ENCODE measurements around the gene CORIN. TPM values are rescaled to one million over a fixed set of nuclear protein-coding genes. Genes with fewer than 3 reads are reported as not detected.

Gene CORIN
- total RNA-seq, 1 experiment from 2014 or later: 0.07 TPM

- intact Hi-C loops (cut with micrococcal nuclease; ENCODE audit: unreplicated experiment): loop anchor here (5.0 to 10.0 kb wide), 2 partner anchors 148 to 249 kb away; no protein-coding TSS in a partner anchor
- no peak for DNase-seq
- CTCF ChIA-PET: interaction anchor here (3.3 kb wide), 1 partner anchor 131 kb away, joined by 28 read pairs; no protein-coding TSS in a partner anchor
- Mint-ChIP-seq H3K9me3 (ENCODE audit: low read depth, unreplicated experiment) (no peaks in the 10 kb centered on the region), H3K4me3 (ENCODE audit: low read depth, unreplicated experiment) (no peak overlapping the region), H3K27ac (ENCODE audit: unreplicated experiment) (no peak overlapping the region), H3K4me1 (ENCODE audit: low read depth, unreplicated experiment) (no peaks in the 10 kb centered on the region), H3K27me3 (ENCODE audit: unreplicated experiment) (no peaks in the 10 kb centered on the region), H3K36me3 (ENCODE audit: insufficient read depth, unreplicated experiment) (peaks cover 19% of the 10 kb centered on the region)
- no peak for TF ChIP-seq CTCF (IDR thresholded peaks at IDR 0.05; ENCODE audit: unreplicated experiment)
- no TSS peak for BruUV-seq (replicated peaks)
These were observed 2.4 kb downstream of the CORIN start for GRCh38 chr4:47835494-47835893.

DNA sequence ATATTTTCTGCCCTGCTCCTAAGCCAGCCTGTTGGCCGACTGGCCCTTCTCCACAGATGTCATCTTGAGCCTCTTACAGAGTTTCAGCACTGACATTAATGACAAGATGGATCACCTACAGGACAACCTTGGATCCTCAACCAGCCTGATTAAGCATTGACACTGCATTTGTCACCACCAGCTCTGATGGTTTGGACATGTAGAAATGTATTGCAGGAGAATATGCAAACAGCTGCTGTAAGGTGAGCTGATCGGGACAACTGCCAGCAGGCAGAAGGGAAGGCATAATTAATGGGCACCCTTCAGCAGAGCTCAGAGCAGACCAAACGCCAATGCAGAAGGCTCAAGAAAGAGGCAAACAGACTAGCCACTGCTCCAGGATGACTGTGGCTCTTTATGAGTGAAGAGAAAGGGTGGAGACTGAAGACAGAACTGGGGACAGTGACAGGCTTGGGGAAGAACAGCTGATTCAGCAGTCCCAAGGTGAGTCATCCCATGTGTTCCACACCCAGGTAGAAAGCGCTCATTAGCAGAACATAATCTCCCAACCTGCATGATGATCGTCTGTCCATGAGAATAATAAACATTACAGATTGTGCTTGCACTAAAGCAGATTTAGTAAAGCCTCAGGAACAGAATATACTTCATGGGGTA, 6.7 kb downstream of the CORIN start:
- Mint-ChIP-seq H3K36me3 (ENCODE audit: insufficient read depth, unreplicated experiment) (no peaks in the 10 kb centered on the region), H3K4me3 (ENCODE audit: low read depth, unreplicated experiment) (no peak overlapping the region), H3K4me1 (ENCODE audit: low read depth, unreplicated experiment) (no peaks in the 10 kb centered on the region), H3K27ac (ENCODE audit: unreplicated experiment) (no peak overlapping the region), H3K27me3 (ENCODE audit: unreplicated experiment) (no peaks in the 10 kb centered on the region), H3K9me3 (ENCODE audit: low read depth, unreplicated experiment) (no peaks in the 10 kb centered on the region)
- TF ChIP-seq CTCF (IDR thresholded peaks at IDR 0.05; ENCODE audit: unreplicated experiment): no peak
- CTCF ChIA-PET: no interaction called here
- intact Hi-C loops (cut with micrococcal nuclease; ENCODE audit: unreplicated experiment): loop anchor here (10.0 kb wide), 1 partner anchor 254 kb away; no protein-coding TSS in a partner anchor
- no TSS peak for BruUV-seq (replicated peaks)
- no peak for DNase-seq

DNA sequence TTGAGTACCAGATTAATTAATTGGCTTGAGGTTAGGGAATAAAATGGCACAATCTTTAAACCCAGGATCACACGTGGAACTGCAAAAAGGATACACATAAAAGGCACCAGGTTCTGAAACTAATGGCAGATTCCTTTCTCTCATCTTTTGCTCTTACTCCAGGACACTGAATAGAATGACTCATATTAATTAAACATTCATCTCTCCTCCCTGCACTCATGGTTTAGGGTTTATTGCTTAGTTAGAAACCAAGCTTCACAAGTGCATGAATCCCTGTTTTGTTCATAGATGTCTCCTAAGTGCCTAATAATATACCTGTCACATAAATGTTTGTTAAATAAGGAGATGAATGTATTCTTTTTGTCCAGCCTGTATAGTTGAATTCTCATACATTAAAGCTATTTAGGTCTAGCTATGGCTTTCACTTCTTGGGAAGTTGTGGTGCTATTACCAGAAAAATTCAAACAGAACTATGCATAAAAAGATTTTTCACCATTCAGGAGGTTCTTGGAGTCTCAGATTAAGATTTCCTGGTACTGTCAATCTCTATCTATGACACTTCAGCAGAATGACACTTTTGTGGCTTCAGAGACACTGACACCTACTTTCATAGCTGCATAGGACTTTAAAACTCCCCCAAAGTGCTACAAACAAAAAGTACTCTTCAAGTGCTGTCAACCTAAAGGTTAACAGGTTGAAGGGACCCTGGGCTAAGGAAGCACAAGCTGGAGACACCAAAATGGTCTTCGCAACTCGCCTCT, 7.4 kb downstream of the CORIN start:
- H3K27me3 Mint-ChIP-seq (ENCODE audit: unreplicated experiment): no peaks in the 10 kb centered on the region
- DNase-seq: no peak
- intact Hi-C loops (cut with micrococcal nuclease; ENCODE audit: unreplicated experiment): loop anchor here (10.0 kb wide), 1 partner anchor 254 kb away; no protein-coding TSS in a partner anchor
- CTCF ChIA-PET: no interaction called here
- H3K9me3 Mint-ChIP-seq (ENCODE audit: low read depth, unreplicated experiment): no peaks in the 10 kb centered on the region
- no peak overlapping the region for H3K4me3 Mint-ChIP-seq (ENCODE audit: low read depth, unreplicated experiment)
- no peak overlapping the region for H3K27ac Mint-ChIP-seq (ENCODE audit: unreplicated experiment)
- no peaks in the 10 kb centered on the region for H3K36me3 Mint-ChIP-seq (ENCODE audit: insufficient read depth, unreplicated experiment)
- no peaks in the 10 kb centered on the region for H3K4me1 Mint-ChIP-seq (ENCODE audit: low read depth, unreplicated experiment)
- TF ChIP-seq CTCF (IDR thresholded peaks at IDR 0.05; ENCODE audit: unreplicated experiment): no peak
- BruUV-seq (replicated peaks): no TSS peak

DNA sequence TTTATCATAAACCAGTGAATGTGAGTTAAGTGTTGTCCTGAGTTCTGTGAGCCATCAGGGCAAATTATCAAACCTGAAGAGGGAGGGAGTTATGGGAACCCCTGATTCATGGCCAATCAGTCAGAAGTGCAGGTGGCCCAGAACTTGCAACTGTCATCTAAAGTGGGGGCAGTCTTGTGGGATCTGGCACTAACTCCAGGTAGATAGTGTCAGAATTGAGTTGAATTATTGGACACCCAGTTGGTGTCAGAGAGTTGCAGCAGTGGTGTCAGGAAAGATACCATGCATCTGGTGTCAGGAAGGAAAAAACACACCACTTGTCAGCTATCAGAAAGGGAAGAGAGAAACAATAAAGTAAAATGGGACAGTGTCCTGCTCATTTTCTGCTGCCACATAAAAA, 8.4 kb downstream of the CORIN start:
- Mint-ChIP-seq H3K9me3 (ENCODE audit: low read depth, unreplicated experiment) (no peaks in the 10 kb centered on the region), H3K27me3 (ENCODE audit: unreplicated experiment) (no peaks in the 10 kb centered on the region), H3K36me3 (ENCODE audit: insufficient read depth, unreplicated experiment) (no peaks in the 10 kb centered on the region), H3K27ac (ENCODE audit: unreplicated experiment) (no peak overlapping the region), H3K4me1 (ENCODE audit: low read depth, unreplicated experiment) (no peaks in the 10 kb centered on the region), H3K4me3 (ENCODE audit: low read depth, unreplicated experiment) (no peak overlapping the region)
- intact Hi-C loops (cut with micrococcal nuclease; ENCODE audit: unreplicated experiment): no loop called here
- no peak for DNase-seq
- BruUV-seq (replicated peaks): no TSS peak
- TF ChIP-seq CTCF (IDR thresholded peaks at IDR 0.05; ENCODE audit: unreplicated experiment): no peak
- CTCF ChIA-PET: interaction anchor here (0.6 kb wide), 1 partner anchor 309 kb away, joined by 3 read pairs; no protein-coding TSS in a partner anchor
